HFFc6 (cell line): ENCODE measurements around the gene HERC3. TPM values are rescaled to one million over a fixed set of nuclear protein-coding genes. Genes with fewer than 3 reads are reported as not detected.
A peak's percentile ranks its signal among the peaks of the same experiment; 100 is the strongest.

Experiments
- DNase-seq: peaks from one replicate; pipeline ENCODE4 v3.0.0-alpha.2; 2018
- H3K27ac Mint-ChIP-seq: 2 replicates; pipeline ENCODE4 v1.8.0; 2020; ENCODE audit warnings: mild to moderate bottlenecking, mixed read lengths
- H3K27me3 Mint-ChIP-seq: 2 replicates; pipeline ENCODE4 v1.8.0; 2021; ENCODE audit warnings: mild to moderate bottlenecking, moderate library complexity, mixed read lengths; ENCODE audit not compliant: insufficient read depth
- H3K36me3 Mint-ChIP-seq: 2 replicates; pipeline ENCODE4 v1.8.0; 2021; ENCODE audit warnings: low read depth, mixed read lengths
- H3K4me1 Mint-ChIP-seq: 2 replicates; pipeline ENCODE4 v1.8.0; 2020; ENCODE audit warnings: low read depth, mixed read lengths
- H3K4me3 Mint-ChIP-seq: 2 replicates; pipeline ENCODE4 v1.8.0; 2020; ENCODE audit warnings: mild to moderate bottlenecking, moderate library complexity, mixed read lengths
- H3K9me3 Mint-ChIP-seq: 2 replicates; pipeline ENCODE4 v1.8.0; 2020; ENCODE audit warnings: mild to moderate bottlenecking, mixed read lengths
- total RNA-seq, 6 experiments: library from RNA; stranded (reverse); fragmentation: NEBNext Ultra II Directional; extraction: Animal tissue kit (Norgen Biotek cat#: 25700); gene quantifications; 2 replicates in 1 of 6; 3 replicates in 5 of 6; pipeline ENCODE4 v1.2.3, GENCODE V29; 2021
- TF ChIP-seq, protein P1 (sequence below): fragments of 200-600 bp; sonication (generic); IDR thresholded peaks from 2 replicates; pipeline ENCODE4 v1.5.0; 2021; ENCODE audit warnings: antibody characterized with exemption, mild to moderate bottlenecking

The HERC3 gene
- total RNA-seq, 6 experiments from 2014 or later: 16.5 to 32.2 (median 26.6) TPM

DNA sequence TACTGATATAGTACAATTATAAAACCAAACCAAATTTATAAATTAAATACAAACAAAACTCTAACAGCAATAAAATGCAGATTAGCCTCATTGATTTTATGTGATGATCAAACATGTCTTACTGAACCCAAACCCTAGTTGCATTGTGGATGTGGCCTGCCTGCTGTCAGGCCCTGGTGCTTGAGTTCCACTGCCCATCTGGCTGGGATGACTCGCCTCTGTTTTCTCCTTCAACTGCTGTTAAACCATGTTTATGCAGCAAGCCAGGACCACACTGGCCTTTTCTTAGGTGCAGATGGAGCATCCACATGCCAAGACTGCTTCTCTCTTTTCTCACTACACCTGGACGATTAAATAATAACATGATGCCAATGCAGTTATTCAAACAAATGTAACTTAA is 82.7 kb downstream of the HERC3 start:
- Mint-ChIP-seq H3K4me3 (no peak overlapping the region), H3K27ac (peak overlapping the region; percentile 42; the same call in 1 of the 2 replicates)
- no peak for DNase-seq

GRCh38 chr4:88675543-88675942 is 83.3 kb downstream of the HERC3 start:
- H3K9me3 Mint-ChIP-seq: no peaks in the 10 kb centered on the region
- DNase-seq: no peak

More for the DNA sequence above, 82.7 kb downstream of the HERC3 start:
- Mint-ChIP-seq H3K4me1 (peaks cover 42% of the 10 kb centered on the region), H3K27me3 (no peaks in the 10 kb centered on the region), H3K9me3 (no peaks in the 10 kb centered on the region), H3K36me3 (peaks cover 11% of the 10 kb centered on the region)
- TF ChIP-seq, protein P1, sequence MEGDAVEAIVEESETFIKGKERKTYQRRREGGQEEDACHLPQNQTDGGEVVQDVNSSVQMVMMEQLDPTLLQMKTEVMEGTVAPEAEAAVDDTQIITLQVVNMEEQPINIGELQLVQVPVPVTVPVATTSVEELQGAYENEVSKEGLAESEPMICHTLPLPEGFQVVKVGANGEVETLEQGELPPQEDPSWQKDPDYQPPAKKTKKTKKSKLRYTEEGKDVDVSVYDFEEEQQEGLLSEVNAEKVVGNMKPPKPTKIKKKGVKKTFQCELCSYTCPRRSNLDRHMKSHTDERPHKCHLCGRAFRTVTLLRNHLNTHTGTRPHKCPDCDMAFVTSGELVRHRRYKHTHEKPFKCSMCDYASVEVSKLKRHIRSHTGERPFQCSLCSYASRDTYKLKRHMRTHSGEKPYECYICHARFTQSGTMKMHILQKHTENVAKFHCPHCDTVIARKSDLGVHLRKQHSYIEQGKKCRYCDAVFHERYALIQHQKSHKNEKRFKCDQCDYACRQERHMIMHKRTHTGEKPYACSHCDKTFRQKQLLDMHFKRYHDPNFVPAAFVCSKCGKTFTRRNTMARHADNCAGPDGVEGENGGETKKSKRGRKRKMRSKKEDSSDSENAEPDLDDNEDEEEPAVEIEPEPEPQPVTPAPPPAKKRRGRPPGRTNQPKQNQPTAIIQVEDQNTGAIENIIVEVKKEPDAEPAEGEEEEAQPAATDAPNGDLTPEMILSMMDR: no peak

GRCh38 chr4:88681209-88681608 is 88.9 kb downstream of the HERC3 start:
- Mint-ChIP-seq H3K36me3 (peaks cover 30% of the 10 kb centered on the region), H3K4me3 (no peak overlapping the region), H3K4me1 (peaks cover 15% of the 10 kb centered on the region), H3K27ac (no peak overlapping the region), H3K27me3 (no peaks in the 10 kb centered on the region; the same call in 1 of the 2 replicates), H3K9me3 (no peaks in the 10 kb centered on the region)
- TF ChIP-seq, protein P1: no peak
- DNase-seq: no peak

More at GRCh38 chr4:88675543-88675942, 83.3 kb downstream of the HERC3 start:
- H3K4me3 Mint-ChIP-seq: no peak overlapping the region
- H3K4me1 Mint-ChIP-seq: peaks cover 45% of the 10 kb centered on the region
- TF ChIP-seq, protein P1: no peak
- peaks cover 14% of the 10 kb centered on the region for H3K36me3 Mint-ChIP-seq
- H3K27ac Mint-ChIP-seq: no peak overlapping the region
- H3K27me3 Mint-ChIP-seq: no peaks in the 10 kb centered on the region

- H3K4me1 Mint-ChIP-seq: peaks cover 18% of the 10 kb centered on the region
- H3K36me3 Mint-ChIP-seq: peaks cover 21% of the 10 kb centered on the region; the same call in 1 of the 2 replicates
- no peak overlapping the region for H3K4me3 Mint-ChIP-seq
- TF ChIP-seq, protein P1: no peak
- no peaks in the 10 kb centered on the region for H3K9me3 Mint-ChIP-seq
- peak overlapping the region; percentile 41; the same call in 1 of the 2 replicates for H3K27ac Mint-ChIP-seq
- H3K27me3 Mint-ChIP-seq: no peaks in the 10 kb centered on the region
- DNase-seq: peak; percentile 35
These were observed 98.1 kb downstream of the HERC3 start for GRCh38 chr4:88690355-88690754.

DNA sequence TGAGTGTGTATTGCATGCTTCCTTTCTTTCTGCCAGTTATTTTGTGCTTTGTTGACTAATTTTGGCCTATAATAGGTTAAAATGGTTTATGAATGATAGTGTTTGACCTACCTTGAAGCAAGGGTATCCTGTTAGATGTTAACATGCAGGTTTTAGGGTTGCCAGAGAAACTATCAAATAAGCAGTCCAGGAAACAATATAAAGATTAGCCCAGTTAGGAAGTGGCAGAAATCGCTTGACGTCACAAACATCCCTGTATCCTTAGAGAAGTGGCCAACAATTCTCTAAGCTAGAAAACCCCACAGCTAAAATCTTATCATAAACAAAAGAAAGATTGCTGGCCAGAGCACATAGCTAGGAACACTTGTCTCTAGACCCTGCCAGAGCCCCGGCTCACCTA is 101.5 kb downstream of the HERC3 start:
- H3K9me3 Mint-ChIP-seq: no peaks in the 10 kb centered on the region
- no peak for DNase-seq
- peaks cover 24% of the 10 kb centered on the region for H3K4me1 Mint-ChIP-seq
- TF ChIP-seq, protein P1: no peak
- peaks cover 23% of the 10 kb centered on the region for H3K36me3 Mint-ChIP-seq
- H3K27me3 Mint-ChIP-seq: no peaks in the 10 kb centered on the region
- no peak overlapping the region for H3K4me3 Mint-ChIP-seq
- no peak overlapping the region for H3K27ac Mint-ChIP-seq
